ENCODE data around the gene SLC66A2. TPM values are rescaled to one million over a fixed set of nuclear protein-coding genes. Genes with fewer than 3 reads are reported as not detected.

SLC66A2 gene
- total RNA-seq, 2 experiments from 2014 or later = 44.5 to 44.8 TPM

DNA sequence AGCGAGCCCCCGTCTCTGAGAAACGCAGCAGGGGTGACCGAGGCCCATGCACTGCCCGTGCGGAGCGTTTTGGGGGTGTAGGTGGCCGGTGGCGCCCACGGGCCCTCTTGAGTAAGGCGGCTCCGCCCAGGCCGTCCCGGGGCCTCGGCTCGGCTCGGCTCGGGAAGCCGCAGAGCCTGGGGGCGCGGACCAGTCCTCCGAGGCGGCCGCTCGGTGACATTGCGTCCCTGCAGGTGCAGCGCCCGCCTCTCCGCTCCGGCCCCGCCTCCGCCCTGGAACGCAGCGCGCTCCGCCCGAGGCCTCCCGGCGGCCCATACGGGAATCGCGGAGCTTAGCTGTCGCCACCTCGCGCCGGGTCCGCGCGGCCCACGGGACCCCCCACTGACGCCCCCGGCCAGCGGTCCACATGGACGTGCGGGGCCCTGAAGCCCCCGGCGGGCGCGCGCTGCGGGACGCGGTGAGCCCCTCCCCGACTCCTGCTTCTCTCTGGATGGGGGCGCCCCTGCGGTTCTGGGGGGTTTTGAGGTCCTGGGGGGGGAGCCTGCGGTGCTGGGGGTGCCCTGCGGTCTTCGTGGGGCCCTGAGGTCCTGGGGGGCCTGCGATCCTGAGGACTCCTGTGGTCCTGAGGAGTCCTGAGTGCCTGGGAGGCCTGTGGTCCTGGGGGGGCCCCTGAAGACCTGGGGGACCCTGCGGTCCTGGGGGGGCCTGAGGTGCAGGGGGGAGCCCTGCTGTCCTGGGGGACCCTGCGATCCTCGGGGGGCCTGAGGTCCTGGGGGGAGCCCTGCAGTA lies 13.1 kb upstream of the SLC66A2 start, which contains the start of gene HSBP1L1:
TSS of gene HSBP1L1 (plus strand) at position 314 of the 789 bp plus-strand sequence. CDS start at position 407, 93 bp downstream.
- intact Hi-C loops (cut with DNase I, micrococcal nuclease) = loop anchor here (1.0 to 10.0 kb wide), 6 partner anchors 14 to 440 kb away; partner anchors contain the start of genes KCNG2 (in 1 of the 2) and SLC66A2 (in 1 of the 2)
- ChIA-PET CTCF (interaction anchor here (0.7 to 1.5 kb wide), 2 partner anchors 23 to 69 kb away, joined by 5 to 6 read pairs; partner anchors contain the start of gene TXNL4A), POLR2A (interaction anchor here (0.7 to 4.2 kb wide), 6 partner anchors 13 to 286 kb away, joined by 3 to 27 read pairs (median 10); partner anchors contain the start of genes RBFA, SLC66A2 and TXNL4A)
- DNase-seq (peak; percentile 36 to 85 (median 64)), ATAC-seq (ENCODE audit: poor library complexity) (peak; percentile 83)
- peaks cover 23% of the 10 kb centered on the region for H3K36me3 Mint-ChIP-seq (ENCODE audit: low read depth)
- peak within 1 kb of the TSS; percentile 97 for H3K4me3 Mint-ChIP-seq
- Histone ChIP-seq H3K27me3 (ENCODE audit: control insufficient read depth in 1 of 2, insufficient read depth in 2 of 2, low read length in 2 of 2) (no peaks in the 10 kb centered on the region), H3K27ac (ENCODE audit: low read depth in 1 of 2, low read length in 2 of 2) (peak within 1 kb of the TSS; percentile 38 to 72), H3K4me3 (ENCODE audit: low read length) (peak within 1 kb of the TSS; percentile 67), H3K4me1 (ENCODE audit: insufficient read depth, low read length) (peaks cover 51% of the 10 kb centered on the region), H3K9me3 (ENCODE audit: control insufficient read depth in 1 of 2, insufficient read depth in 1 of 2, low read length in 2 of 2) (no peaks in the 10 kb centered on the region), H3K36me3 (ENCODE audit: insufficient read depth, low read length) (no peaks in the 10 kb centered on the region)
- H3K27ac Mint-ChIP-seq = peak within 1 kb of the TSS; percentile 97
- H3K4me1 Mint-ChIP-seq (ENCODE audit: low read depth) = peaks cover 42% of the 10 kb centered on the region
- peaks cover 4% of the 10 kb centered on the region for H3K27me3 Mint-ChIP-seq
- H3K9me3 Mint-ChIP-seq = no peaks in the 10 kb centered on the region
- TF ChIP-seq, protein P1, sequence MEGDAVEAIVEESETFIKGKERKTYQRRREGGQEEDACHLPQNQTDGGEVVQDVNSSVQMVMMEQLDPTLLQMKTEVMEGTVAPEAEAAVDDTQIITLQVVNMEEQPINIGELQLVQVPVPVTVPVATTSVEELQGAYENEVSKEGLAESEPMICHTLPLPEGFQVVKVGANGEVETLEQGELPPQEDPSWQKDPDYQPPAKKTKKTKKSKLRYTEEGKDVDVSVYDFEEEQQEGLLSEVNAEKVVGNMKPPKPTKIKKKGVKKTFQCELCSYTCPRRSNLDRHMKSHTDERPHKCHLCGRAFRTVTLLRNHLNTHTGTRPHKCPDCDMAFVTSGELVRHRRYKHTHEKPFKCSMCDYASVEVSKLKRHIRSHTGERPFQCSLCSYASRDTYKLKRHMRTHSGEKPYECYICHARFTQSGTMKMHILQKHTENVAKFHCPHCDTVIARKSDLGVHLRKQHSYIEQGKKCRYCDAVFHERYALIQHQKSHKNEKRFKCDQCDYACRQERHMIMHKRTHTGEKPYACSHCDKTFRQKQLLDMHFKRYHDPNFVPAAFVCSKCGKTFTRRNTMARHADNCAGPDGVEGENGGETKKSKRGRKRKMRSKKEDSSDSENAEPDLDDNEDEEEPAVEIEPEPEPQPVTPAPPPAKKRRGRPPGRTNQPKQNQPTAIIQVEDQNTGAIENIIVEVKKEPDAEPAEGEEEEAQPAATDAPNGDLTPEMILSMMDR (IDR thresholded peaks at IDR 0.05) = peak; percentile 28

DNA sequence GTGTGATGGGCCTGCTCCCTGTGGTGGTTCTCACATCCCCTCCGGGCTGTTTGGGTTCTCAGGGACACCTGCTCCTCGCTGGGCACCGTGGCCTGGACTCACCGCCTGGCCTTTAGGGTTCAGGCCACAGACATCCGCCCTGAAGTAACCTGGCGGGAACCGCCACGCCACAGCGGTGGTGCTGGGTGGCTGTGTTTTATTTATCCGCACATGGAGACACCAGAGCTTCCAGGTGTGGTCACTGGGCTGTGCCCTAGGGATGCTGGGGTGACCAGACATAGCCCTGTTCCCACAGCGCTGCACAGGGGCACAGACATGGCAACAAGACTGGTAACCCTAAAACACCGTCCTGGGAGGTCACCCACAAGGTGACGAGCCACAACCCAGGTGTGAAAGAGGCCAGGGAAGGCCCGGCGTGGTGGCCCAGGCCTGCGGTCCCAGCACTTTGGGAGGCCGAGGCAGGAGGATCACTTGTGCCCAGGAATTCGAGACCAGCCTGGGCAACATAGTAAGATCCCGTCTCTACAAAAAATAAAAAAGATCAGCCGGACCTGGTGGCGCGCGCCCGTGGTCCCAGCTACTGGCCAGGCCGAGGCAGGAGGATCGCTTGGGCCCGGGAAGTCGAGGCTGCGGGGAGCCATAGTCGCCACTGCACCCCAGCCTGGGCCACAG lies 12.3 kb upstream of the SLC66A2 start:
- intact Hi-C loops (cut with DNase I, micrococcal nuclease) = loop anchor here (1.0 to 10.0 kb wide), 6 partner anchors 13 to 439 kb away; partner anchors contain the start of genes KCNG2 (in 1 of the 2) and SLC66A2 (in 1 of the 2)
- no peaks in the 10 kb centered on the region for H3K9me3 Mint-ChIP-seq
- POLR2A ChIA-PET = interaction anchor here (0.6 to 4.2 kb wide), 6 partner anchors 12 to 285 kb away, joined by 3 to 27 read pairs (median 8); partner anchors contain the start of genes RBFA, SLC66A2 and TXNL4A
- H3K27ac Mint-ChIP-seq = peak overlapping the region; percentile 86
- Histone ChIP-seq H3K4me3 (ENCODE audit: low read length) (peak overlapping the region; percentile 67), H3K27me3 (ENCODE audit: control insufficient read depth in 1 of 2, insufficient read depth in 2 of 2, low read length in 2 of 2) (no peaks in the 10 kb centered on the region), H3K4me1 (ENCODE audit: insufficient read depth, low read length) (peaks cover 51% of the 10 kb centered on the region), H3K9me3 (ENCODE audit: control insufficient read depth in 1 of 2, insufficient read depth in 1 of 2, low read length in 2 of 2) (no peaks in the 10 kb centered on the region), H3K36me3 (ENCODE audit: insufficient read depth, low read length) (no peaks in the 10 kb centered on the region), H3K27ac (ENCODE audit: low read depth in 1 of 2, low read length in 2 of 2) (peak overlapping the region in 1 of 2 donors; percentile 44)
- no peak for DNase-seq
- H3K27me3 Mint-ChIP-seq = peaks cover 4% of the 10 kb centered on the region
- CTCF ChIA-PET = interaction anchor here (1.5 kb wide), 1 partner anchor 23 kb away, joined by 6 read pairs; the partner anchor contains the start of gene TXNL4A
- ATAC-seq (ENCODE audit: poor library complexity) = no peak
- H3K4me3 Mint-ChIP-seq = peak overlapping the region; percentile 85
- H3K36me3 Mint-ChIP-seq (ENCODE audit: low read depth) = peaks cover 21% of the 10 kb centered on the region
- peaks cover 42% of the 10 kb centered on the region for H3K4me1 Mint-ChIP-seq (ENCODE audit: low read depth)
- TF ChIP-seq, protein P1 (IDR thresholded peaks at IDR 0.05) = no peak

Measured in CD4-positive, alpha-beta T cell (primary cell).